ACC112 (cell line): ENCODE results near the gene ERICH2.

Source experiments
- H2AFZ ChIP-seq: fragments of 200-600 bp; sonication (generic); one replicate; pipeline ENCODE4 v1.6.0; 2017; ENCODE audit warnings: antibody characterized with exemption, low read length; ENCODE audit not compliant: unreplicated experiment
- H3K27ac ChIP-seq: fragments of 200-600 bp; sonication (generic); 2 replicates; pipeline ENCODE4 v1.5.1; 2014; ENCODE audit warnings: low read depth, mild to moderate bottlenecking, antibody characterized with exemption, low read length, moderate library complexity
- H3K27me3 ChIP-seq: fragments of 200-600 bp; sonication (generic); 2 replicates; pipeline ENCODE4 v1.6.1; 2014; ENCODE audit warnings: mild to moderate bottlenecking, antibody characterized with exemption, low read length, moderate library complexity, mixed read lengths; ENCODE audit not compliant: insufficient read depth
- H3K36me3 ChIP-seq: fragments of 200-600 bp; sonication (generic); 2 replicates; pipeline ENCODE4 v1.6.1; 2016; ENCODE audit warnings: mild to moderate bottlenecking, antibody characterized with exemption, low read length, moderate library complexity, mixed read lengths; ENCODE audit not compliant: insufficient read depth
- H3K4me1 ChIP-seq: fragments of 200-600 bp; sonication (generic); one replicate; pipeline ENCODE4 v1.6.1; 2016; ENCODE audit warnings: low read length, mixed read lengths; ENCODE audit not compliant: insufficient read depth, unreplicated experiment, control insufficient read depth
- H3K4me3 ChIP-seq: fragments of 200-600 bp; sonication (generic); 2 replicates; pipeline ENCODE4 v1.5.1; 2014; ENCODE audit warnings: mild to moderate bottlenecking, low read depth, low read length
- H3K79me2 ChIP-seq: fragments of 200-600 bp; sonication (generic); one replicate; pipeline ENCODE4 v1.6.0; 2016; ENCODE audit warnings: low read length; ENCODE audit not compliant: control insufficient read depth, unreplicated experiment, insufficient read depth

Gene ERICH2

GRCh38 chr2:170817093-170818035 is 47.2 kb downstream of the ERICH2 start:
- H3K4me1 ChIP-seq: peaks cover 26% of the 10 kb centered on the region
- H3K27ac ChIP-seq: no peak overlapping the region
- H3K36me3 ChIP-seq: no peaks in the 10 kb centered on the region
- peak overlapping the region; percentile 74 for H3K4me3 ChIP-seq
- H3K27me3 ChIP-seq: peaks cover 91% of the 10 kb centered on the region
- H3K79me2 ChIP-seq: no peaks in the 10 kb centered on the region
- H2AFZ ChIP-seq: peak overlapping the region; percentile 34

GRCh38 chr2:170818036-170818751 is 48.0 kb downstream of the ERICH2 start:
- Histone ChIP-seq H3K27me3 (peaks cover 96% of the 10 kb centered on the region), H3K27ac (no peak overlapping the region), H3K4me3 (peak overlapping the region; percentile 74), H3K79me2 (no peaks in the 10 kb centered on the region), H3K36me3 (no peaks in the 10 kb centered on the region), H2AFZ (no peak overlapping the region), H3K4me1 (peaks cover 33% of the 10 kb centered on the region)

GRCh38 chr2:170818752-170819470 is 48.7 kb downstream of the ERICH2 start:
- peaks cover 33% of the 10 kb centered on the region for H3K4me1 ChIP-seq
- H3K4me3 ChIP-seq: 0 out of 2 replicates have a peak overlapping the region, but pooled peaks have one; percentile 4
- peaks cover 95% of the 10 kb centered on the region for H3K27me3 ChIP-seq
- H3K27ac ChIP-seq: no peak overlapping the region
- H2AFZ ChIP-seq: no peak overlapping the region
- H3K79me2 ChIP-seq: no peaks in the 10 kb centered on the region
- no peaks in the 10 kb centered on the region for H3K36me3 ChIP-seq

- no peaks in the 10 kb centered on the region for H3K79me2 ChIP-seq
- H3K36me3 ChIP-seq: no peaks in the 10 kb centered on the region
- H2AFZ ChIP-seq: no peak overlapping the region
- peaks cover 95% of the 10 kb centered on the region for H3K27me3 ChIP-seq
- peak overlapping the region; percentile 42 for H3K4me3 ChIP-seq
- peaks cover 33% of the 10 kb centered on the region for H3K4me1 ChIP-seq
- H3K27ac ChIP-seq: no peak overlapping the region
Observed at GRCh38 chr2:170819680-170820664, 49.8 kb downstream of the ERICH2 start.

GRCh38 chr2:170820757-170821530 is 50.8 kb downstream of the ERICH2 start:
- no peak overlapping the region for H3K27ac ChIP-seq
- H2AFZ ChIP-seq: no peak overlapping the region
- peak overlapping the region; percentile 72 for H3K4me3 ChIP-seq
- peaks cover 29% of the 10 kb centered on the region for H3K4me1 ChIP-seq
- H3K79me2 ChIP-seq: no peaks in the 10 kb centered on the region
- no peaks in the 10 kb centered on the region for H3K36me3 ChIP-seq
- peaks cover 95% of the 10 kb centered on the region for H3K27me3 ChIP-seq

- no peak overlapping the region for H3K27ac ChIP-seq
- no peaks in the 10 kb centered on the region for H3K36me3 ChIP-seq
- H3K4me1 ChIP-seq: peaks cover 24% of the 10 kb centered on the region
- no peaks in the 10 kb centered on the region for H3K79me2 ChIP-seq
- H3K27me3 ChIP-seq: peaks cover 92% of the 10 kb centered on the region
- H3K4me3 ChIP-seq: peak overlapping the region; percentile 72
- no peak overlapping the region for H2AFZ ChIP-seq
Observed at GRCh38 chr2:170821531-170822289, 51.5 kb downstream of the ERICH2 start.

- peaks cover 24% of the 10 kb centered on the region for H3K4me1 ChIP-seq
- peaks cover 93% of the 10 kb centered on the region for H3K27me3 ChIP-seq
- H3K36me3 ChIP-seq: no peaks in the 10 kb centered on the region
- peak overlapping the region; percentile 43 for H2AFZ ChIP-seq
- H3K27ac ChIP-seq: no peak overlapping the region
- peak overlapping the region; percentile 72 for H3K4me3 ChIP-seq
- no peaks in the 10 kb centered on the region for H3K79me2 ChIP-seq
Observed at GRCh38 chr2:170822290-170823087, 52.3 kb downstream of the ERICH2 start.

GRCh38 chr2:170823088-170823897 is 53.1 kb downstream of the ERICH2 start:
- peaks cover 24% of the 10 kb centered on the region for H3K4me1 ChIP-seq
- no peak overlapping the region for H3K27ac ChIP-seq
- no peaks in the 10 kb centered on the region for H3K79me2 ChIP-seq
- peak overlapping the region; percentile 43 for H2AFZ ChIP-seq
- H3K4me3 ChIP-seq: peak overlapping the region; percentile 72
- peaks cover 93% of the 10 kb centered on the region for H3K27me3 ChIP-seq
- no peaks in the 10 kb centered on the region for H3K36me3 ChIP-seq
